Left lung (tissue), 10 donors: ENCODE results near the gene USP12. TPM values are rescaled to one million over a fixed set of nuclear protein-coding genes. Genes with fewer than 3 reads are reported as not detected.

Experiments used
- ATAC-seq: fragments of 200-7000 bp; cut with Tn5 transposase; one replicate; pipeline ENCODE4 v1.9.1; 2020; ENCODE audit warnings: moderate library complexity
- DNase-seq, 4 donors: peaks; one replicate each; pipeline ENCODE4 v3.0.0-alpha.2; 2013 to 2020
- H3K27ac ChIP-seq, 2 donors: fragments of 200-600 bp; sonication (generic) in 1 of 2; one replicate each; pipeline versions ENCODE4 v1.5.0 to v1.8.0; 2020 to 2021
- H3K27me3 ChIP-seq, 2 donors: fragments of 200-600 bp; sonication (generic) in 1 of 2; one replicate each; pipeline versions ENCODE4 v1.5.0 to v1.8.0; 2020 to 2021
- H3K36me3 ChIP-seq, 2 donors: fragments of 200-600 bp; sonication (generic) in 1 of 2; one replicate each; pipeline versions ENCODE4 v1.5.0 to v1.8.0; 2020 to 2021
- H3K4me1 ChIP-seq, 2 donors: fragments of 200-600 bp; one replicate each; pipeline ENCODE4 v1.8.0; 2021
- H3K4me3 ChIP-seq, 2 donors: fragments of 200-600 bp; sonication (generic) in 1 of 2; one replicate each; pipeline versions ENCODE4 v1.5.0 to v1.8.0; 2020 to 2021; ENCODE audit warnings: mild to moderate bottlenecking in 1 of 2
- H3K9me3 ChIP-seq, 2 donors: fragments of 200-600 bp; sonication (generic) in 1 of 2; one replicate each; pipeline versions ENCODE4 v1.5.0 to v1.8.0; 2020 to 2021
- intact Hi-C, 2 donors: fragments of 100-400 bp; cut with DNase I; formaldehyde crosslinking; loops; one replicate each; pipeline versions ENCODE4 v1.11.2 to v1.14.2; 2022
- polyA plus RNA-seq, 6 donors: library from polyadenylated mRNA; unstranded; fragments of 120-200 nt; gene quantifications; one replicate each; pipeline ENCODE4 v1.2.1, GENCODE V29; 2013; ENCODE audit not compliant: insufficient read length in 6 of 6
- total RNA-seq, 2 donors: library from RNA; stranded (reverse); fragmentation: NEBNext Ultra II Directional; extraction: Animal tissue kit (Norgen Biotek cat#: 25700); gene quantifications; one replicate each; pipeline ENCODE4 v1.2.1, GENCODE V29; 2021
- TF ChIP-seq, protein P1 (sequence below), 2 donors: fragments of 200-600 bp; sonication (generic) in 1 of 2; IDR thresholded peaks; one replicate each; pipeline versions ENCODE4 v1.5.0 to v1.8.0; 2021; ENCODE audit warnings: antibody characterized with exemption in 2 of 2
- donor health status: DM: no; HTN: yes; CAD: no.
- donor health status: DM: no; HTN: no; CAD: no.

Gene USP12
- total and polyA plus RNA-seq, 8 donors: 22.8 to 44.4 (median 38.8) TPM

- peak; percentile 21 for ATAC-seq
- Histone ChIP-seq H3K4me3 (no peak overlapping the region), H3K4me1 (peaks cover 0 to 5% of the 10 kb centered on the region in 2 donors), H3K36me3 (no peaks in the 10 kb centered on the region), H3K9me3 (no peaks in the 10 kb centered on the region), H3K27ac (no peak overlapping the region), H3K27me3 (no peaks in the 10 kb centered on the region)
- TF ChIP-seq, protein P1, sequence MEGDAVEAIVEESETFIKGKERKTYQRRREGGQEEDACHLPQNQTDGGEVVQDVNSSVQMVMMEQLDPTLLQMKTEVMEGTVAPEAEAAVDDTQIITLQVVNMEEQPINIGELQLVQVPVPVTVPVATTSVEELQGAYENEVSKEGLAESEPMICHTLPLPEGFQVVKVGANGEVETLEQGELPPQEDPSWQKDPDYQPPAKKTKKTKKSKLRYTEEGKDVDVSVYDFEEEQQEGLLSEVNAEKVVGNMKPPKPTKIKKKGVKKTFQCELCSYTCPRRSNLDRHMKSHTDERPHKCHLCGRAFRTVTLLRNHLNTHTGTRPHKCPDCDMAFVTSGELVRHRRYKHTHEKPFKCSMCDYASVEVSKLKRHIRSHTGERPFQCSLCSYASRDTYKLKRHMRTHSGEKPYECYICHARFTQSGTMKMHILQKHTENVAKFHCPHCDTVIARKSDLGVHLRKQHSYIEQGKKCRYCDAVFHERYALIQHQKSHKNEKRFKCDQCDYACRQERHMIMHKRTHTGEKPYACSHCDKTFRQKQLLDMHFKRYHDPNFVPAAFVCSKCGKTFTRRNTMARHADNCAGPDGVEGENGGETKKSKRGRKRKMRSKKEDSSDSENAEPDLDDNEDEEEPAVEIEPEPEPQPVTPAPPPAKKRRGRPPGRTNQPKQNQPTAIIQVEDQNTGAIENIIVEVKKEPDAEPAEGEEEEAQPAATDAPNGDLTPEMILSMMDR (IDR thresholded peaks at IDR 0.05): no peak
- intact Hi-C loops: no loop called here
- no peak for DNase-seq
Observed at GRCh38 chr13:27183561-27184147, 12.0 kb upstream of the USP12 start.

DNA sequence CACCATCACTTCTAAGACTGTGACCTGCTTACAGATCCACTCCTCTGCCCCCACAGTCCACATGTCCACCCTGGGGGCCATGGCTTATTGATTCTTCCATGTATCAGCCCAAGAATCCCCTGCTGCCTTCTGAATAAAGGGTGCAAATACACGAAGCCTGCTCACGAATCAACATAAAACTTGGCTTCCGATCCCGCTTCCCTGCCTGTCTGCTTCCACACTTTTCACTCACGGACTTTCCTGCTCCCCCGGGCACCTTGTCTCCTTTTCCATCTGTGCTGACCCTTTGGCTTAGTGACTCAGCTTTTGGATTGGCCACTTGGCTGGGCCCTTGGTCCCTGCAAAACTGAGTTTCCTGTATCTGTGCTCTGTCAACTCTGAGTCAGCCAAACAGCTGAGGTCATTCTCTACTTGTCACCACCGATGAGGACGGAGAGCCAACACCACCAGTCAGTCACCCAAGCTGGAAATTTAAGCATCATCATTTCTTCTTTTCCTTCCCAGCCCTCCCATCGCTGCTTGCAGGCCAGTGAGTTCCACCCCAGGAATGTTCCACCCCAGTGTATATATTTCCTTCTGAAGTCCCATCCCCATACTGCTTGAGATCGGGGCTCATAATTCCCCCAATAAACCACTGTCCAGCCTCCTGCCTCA lies 11.4 kb upstream of the USP12 start:
- no peaks in the 10 kb centered on the region for H3K36me3 ChIP-seq
- intact Hi-C loops: no loop called here
- DNase-seq (peak in 1 of 4 donors; percentile 56), ATAC-seq (peak; percentile 89)
- peaks cover 0 to 8% of the 10 kb centered on the region in 2 donors for H3K4me1 ChIP-seq
- H3K27ac ChIP-seq: no peak overlapping the region
- TF ChIP-seq, protein P1 (IDR thresholded peaks at IDR 0.05): no peak
- H3K27me3 ChIP-seq: no peaks in the 10 kb centered on the region
- H3K9me3 ChIP-seq: no peaks in the 10 kb centered on the region
- no peak overlapping the region for H3K4me3 ChIP-seq

GRCh38 chr13:27182054-27182453 lies 10.4 kb upstream of the USP12 start:
- DNase-seq: no peak
- no peaks in the 10 kb centered on the region for H3K9me3 ChIP-seq
- intact Hi-C loops: no loop called here
- TF ChIP-seq, protein P1 (IDR thresholded peaks at IDR 0.05): no peak
- no peaks in the 10 kb centered on the region for H3K27me3 ChIP-seq
- peaks cover 5 to 17% of the 10 kb centered on the region in 2 donors for H3K4me1 ChIP-seq
- ATAC-seq: no peak
- H3K4me3 ChIP-seq: no peak overlapping the region
- no peak overlapping the region for H3K27ac ChIP-seq
- no peaks in the 10 kb centered on the region for H3K36me3 ChIP-seq

DNA sequence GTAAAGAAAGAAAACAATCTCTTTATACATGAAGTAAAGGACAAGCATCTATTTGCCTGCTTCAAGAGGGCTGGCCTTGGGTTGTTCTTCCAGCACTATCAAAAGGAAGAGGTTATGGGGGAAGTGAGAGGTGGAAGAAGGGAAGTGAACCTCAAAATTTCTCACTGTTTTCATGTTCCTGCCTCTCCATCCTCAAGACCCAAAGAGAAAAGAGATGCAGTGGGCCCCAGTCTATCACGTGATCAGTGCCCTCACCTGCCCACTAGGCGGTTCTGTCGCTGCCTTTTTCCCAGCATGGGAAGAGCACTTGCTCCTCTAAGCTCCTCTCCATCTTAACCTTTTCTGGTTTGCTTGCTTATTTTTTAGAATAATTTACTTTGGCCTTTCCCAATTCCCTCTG lies 6.2 kb upstream of the USP12 start:
- no peak for DNase-seq
- Histone ChIP-seq H3K27me3 (no peaks in the 10 kb centered on the region), H3K9me3 (no peaks in the 10 kb centered on the region), H3K36me3 (no peaks in the 10 kb centered on the region), H3K4me3 (no peak overlapping the region), H3K27ac (no peak overlapping the region), H3K4me1 (peaks cover 5 to 28% of the 10 kb centered on the region in 2 donors)
- intact Hi-C loops: no loop called here
- TF ChIP-seq, protein P1 (IDR thresholded peaks at IDR 0.05): no peak
- ATAC-seq: peak; percentile 53

- Histone ChIP-seq H3K27me3 (no peaks in the 10 kb centered on the region), H3K4me1 (peaks cover 11 to 35% of the 10 kb centered on the region in 2 donors), H3K36me3 (no peaks in the 10 kb centered on the region), H3K4me3 (no peak overlapping the region), H3K9me3 (no peaks in the 10 kb centered on the region), H3K27ac (no peak overlapping the region)
- TF ChIP-seq, protein P1 (IDR thresholded peaks at IDR 0.05): no peak
- intact Hi-C loops: no loop called here
- no peak for DNase-seq
- no peak for ATAC-seq
Observed at GRCh38 chr13:27176470-27177410, 5.1 kb upstream of the USP12 start.
